Right hindlimb (tissue), 1 donor: ENCODE results near the gene DUOXA2.
A peak's percentile ranks its signal among the peaks of the same experiment; 100 is the strongest.
"Not testable (repeated sequence)": the region's sequence is repeated elsewhere in the genome, so short reads cannot be mapped to it uniquely, and the experiment has no call there.

Experiments
- DNase-seq: peaks from one replicate; pipeline ENCODE4 v3.0.0-alpha.2; 2018

DUOXA2 gene

DNA sequence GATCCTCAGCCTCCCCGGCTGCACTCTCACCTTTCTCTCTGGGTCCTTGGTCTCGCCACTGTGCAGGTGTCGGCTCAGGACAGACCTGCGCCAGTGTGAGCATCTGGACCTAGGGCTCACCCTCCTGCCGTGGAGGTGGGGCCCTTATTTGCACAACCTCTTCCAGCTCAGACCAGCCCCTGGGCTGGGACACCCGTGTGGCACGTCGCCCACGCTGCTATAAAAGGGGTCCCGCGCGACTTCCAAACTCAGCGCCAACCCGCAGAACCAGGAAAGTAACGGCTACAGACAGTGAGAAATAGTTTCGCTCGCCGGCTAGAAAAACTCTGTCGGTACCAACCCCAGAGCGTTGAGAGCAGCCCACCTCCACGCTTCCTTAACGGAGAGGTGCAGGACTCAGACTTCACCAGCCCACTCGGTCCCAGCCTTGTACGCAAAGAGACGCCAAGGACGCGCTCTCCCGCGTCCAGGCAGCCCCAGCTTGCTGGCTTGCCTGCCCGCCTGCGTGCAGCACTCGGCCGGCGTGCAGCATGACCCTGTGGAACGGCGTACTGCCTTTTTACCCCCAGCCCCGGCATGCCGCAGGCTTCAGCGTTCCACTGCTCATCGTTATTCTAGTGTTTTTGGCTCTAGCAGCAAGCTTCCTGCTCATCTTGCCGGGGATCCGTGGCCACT lies at the start of gene DUOXA2, which contains the start of gene DUOX2:
TSS of gene DUOXA2 (plus strand) at position 251 of the 675 bp plus-strand sequence. CDS start at position 531, 280 bp downstream.
TSS of gene DUOX2 (minus strand) at position 97 of the 675 bp plus-strand sequence. CDS start 761 bp downstream, outside the sequence.
- no peak for DNase-seq

GRCh38 chr15:45064386-45064785 lies 49.7 kb upstream of the DUOXA2 start:
- no peak for DNase-seq

- DNase-seq: not testable (repeated sequence)
Measured at GRCh38 chr15:45069942-45070360, 44.2 kb upstream of the DUOXA2 start.

DNA sequence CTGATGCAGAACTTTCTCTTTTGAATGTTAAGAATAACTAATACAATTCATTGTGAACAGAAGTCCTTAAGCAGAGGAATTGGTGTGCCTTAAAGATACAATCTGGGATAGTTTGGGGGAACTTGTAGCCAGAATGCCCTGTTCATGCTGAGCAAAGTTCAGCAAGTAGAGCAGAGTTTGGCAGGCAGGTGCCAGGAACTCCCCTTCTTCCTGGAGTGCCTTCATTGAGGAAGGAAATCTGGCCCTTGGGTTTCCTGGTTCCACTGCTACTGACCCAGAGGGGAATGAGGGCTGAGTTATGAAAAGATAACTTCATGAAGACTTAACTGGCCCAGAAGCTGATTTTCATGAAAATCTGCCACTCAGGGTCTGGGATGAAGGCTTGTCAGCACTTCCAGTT lies 40.5 kb upstream of the DUOXA2 start:
- DNase-seq: not testable (repeated sequence)

DNA sequence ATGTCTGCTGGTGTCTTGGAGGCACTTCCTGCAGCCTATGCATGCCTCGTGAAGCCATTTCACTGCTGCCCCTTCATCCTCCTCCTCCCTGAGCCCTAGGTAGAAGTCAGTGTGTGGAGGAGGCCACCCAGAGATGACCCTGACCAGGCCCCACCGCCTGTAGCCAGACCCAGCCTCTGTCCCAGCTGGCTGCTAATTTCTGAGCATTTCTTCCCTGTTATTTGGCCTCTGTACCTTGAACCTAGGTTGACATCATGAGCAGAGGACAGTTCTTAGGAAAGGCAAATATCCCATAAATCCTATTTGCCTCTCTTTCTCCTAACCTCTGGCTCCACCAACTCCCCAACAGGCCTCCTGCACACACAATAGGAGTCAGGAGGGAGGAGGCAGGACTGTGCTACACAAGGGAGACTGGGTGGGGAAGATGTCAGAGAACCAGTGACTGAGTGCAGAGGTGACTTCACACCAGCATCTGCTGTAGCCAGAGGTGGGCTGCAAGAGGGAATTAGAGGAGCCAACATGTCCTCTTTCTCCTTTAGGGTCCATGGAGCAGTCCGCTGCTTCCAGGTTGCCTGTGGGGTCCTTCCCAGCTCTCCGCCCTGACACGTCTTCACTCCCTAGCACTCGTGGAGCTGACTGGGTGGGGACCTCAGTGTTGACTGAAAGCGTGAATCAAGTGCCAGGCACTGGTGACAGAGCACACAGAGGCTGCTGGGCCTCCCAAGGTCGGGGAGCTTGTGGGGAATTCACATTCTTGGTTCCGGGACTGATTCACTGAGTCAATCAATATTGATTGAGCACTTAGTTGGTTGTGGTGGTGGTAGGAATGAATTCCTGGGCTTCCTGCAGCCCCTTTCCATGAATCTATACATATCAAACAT lies 38.4 kb upstream of the DUOXA2 start:
- DNase-seq: not testable (repeated sequence)

GRCh38 chr15:45077391-45077790 lies 36.7 kb upstream of the DUOXA2 start:
- DNase-seq: not testable (repeated sequence)

DNA sequence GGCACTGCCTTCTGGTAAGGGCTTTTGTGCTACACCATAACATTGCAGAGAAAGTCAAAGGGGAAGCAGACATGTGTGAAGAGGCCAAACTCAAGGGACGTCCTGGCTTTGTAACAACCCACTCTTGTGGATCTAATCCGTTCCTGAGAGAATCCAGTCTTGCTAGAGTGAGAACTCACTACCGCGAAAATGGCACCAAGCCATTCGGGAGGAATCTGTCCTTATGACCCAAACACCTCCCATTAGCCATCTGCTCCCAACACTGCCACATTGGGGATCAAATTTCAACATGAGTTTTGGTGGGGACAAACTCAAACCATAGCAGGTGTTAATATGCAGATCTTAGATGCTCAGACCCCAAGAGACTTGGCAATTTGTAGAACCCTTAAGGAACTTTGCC lies 34.9 kb upstream of the DUOXA2 start:
- DNase-seq: not testable (repeated sequence)

DNA sequence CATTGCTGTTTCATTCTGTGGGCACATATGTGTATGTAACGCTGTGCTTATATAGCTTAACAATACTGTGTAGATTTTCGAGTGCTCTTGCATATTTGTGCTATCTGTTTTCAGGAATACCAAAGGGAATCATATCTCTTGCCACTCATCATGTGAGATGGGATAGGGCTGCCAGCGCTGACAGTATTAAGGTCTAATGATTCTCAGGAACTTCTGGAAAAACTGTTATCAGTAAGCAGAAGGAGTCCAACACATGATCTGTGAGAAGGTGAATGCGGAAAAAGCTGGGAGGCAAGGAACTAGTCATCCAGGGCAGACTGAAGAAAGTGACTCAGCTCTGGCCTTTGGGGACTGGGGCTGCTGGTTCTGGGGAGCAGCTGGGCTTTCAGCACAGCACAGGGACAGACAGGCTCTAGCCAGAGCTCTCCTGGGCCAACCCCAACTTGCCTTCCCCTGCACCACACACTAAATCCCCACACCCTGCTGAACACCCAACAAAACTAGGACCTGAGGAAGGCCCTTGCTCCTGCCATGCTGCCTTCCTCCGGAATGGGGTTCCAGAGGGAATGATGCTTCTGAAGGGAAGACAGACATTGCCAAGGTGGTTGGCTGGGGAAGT lies 34.4 kb upstream of the DUOXA2 start:
- not testable (repeated sequence) for DNase-seq

GRCh38 chr15:45080593-45080992 lies 33.5 kb upstream of the DUOXA2 start:
- DNase-seq: not testable (repeated sequence)

GRCh38 chr15:45082412-45082811 lies 31.7 kb upstream of the DUOXA2 start:
- not testable (repeated sequence) for DNase-seq

- DNase-seq: no peak
Measured at GRCh38 chr15:45083223-45083622, 30.9 kb upstream of the DUOXA2 start.

DNA sequence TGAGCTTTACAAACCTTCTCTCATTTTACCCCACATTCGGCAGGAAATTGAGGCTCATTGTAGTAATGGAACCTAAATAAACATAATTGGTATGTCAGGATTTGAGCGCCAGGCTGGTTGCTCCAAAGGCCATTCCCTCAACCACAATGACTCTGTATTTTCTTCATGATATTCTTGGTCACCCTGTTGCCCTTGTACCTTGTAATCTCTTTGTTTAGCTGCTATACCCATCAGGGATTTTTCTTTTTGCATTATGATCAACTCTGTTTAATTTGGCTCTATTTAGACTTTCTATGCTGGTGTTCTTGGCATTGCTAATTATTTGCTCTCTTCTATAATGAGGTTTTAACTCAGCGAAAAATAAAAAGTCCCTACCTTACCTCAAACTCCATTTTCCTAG lies 30.0 kb upstream of the DUOXA2 start:
- no peak for DNase-seq

- no peak for DNase-seq
Measured at GRCh38 chr15:45087513-45087912, 26.6 kb upstream of the DUOXA2 start.

- no peak for DNase-seq
Measured at GRCh38 chr15:45088801-45089711, 25.1 kb upstream of the DUOXA2 start.

DNA sequence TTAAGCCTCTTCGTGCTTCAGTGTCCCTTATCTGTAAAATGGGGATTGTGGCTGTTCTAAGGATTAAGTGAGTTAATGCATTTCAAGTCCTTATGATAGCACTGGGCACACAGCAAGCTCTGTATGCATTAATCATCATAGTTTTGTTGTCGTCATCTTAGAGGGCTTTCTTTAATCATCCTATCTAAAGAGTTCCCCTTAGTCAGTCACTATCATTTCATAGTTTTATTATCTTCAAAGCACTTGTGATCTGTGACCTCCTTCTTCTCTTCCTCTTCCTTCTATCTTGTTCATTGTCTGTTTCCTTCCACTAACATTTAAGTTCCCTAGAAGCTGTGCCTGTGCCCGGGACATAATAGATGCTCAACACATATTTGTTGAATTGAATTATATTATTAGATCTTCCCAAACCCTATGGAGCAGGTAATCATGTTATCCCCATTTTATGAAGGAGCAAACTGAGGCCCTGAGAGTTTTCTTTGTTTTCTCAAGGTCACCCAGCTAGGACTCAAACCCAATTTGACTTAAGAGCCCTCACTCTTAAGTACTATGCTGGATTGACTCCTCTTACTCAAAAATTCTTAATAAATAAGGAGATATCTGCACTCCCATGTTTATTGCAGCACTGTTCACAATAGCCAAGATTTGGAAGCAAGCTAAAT lies 24.3 kb upstream of the DUOXA2 start:
- DNase-seq: no peak

- peak; percentile 1 for DNase-seq
Measured at GRCh38 chr15:45091161-45091560, 23.0 kb upstream of the DUOXA2 start.

GRCh38 chr15:45091576-45091975 lies 22.6 kb upstream of the DUOXA2 start:
- peak; percentile 8 for DNase-seq

DNA sequence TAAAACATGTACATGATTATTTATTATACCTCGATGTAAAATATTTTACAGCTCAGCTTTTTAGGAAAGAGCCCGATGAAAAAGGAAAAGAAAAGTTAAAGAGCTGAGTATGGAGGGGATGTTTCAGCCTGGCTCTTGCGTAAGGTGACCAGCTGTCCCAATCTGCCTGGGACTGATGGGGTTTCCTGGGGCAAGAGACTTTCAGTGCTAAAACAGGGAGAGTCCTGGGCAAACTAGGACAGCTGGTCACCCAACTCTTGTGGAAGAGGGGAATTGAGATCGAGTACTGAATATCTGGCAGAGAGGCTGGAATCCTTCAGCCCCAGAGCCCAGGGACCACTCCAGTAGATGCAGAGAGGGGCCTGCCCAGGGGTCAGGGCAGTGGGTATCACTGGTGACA lies 21.1 kb upstream of the DUOXA2 start:
- DNase-seq: peak; percentile 2

GRCh38 chr15:45093622-45094357 lies 20.3 kb upstream of the DUOXA2 start:
- peak; percentile 0 for DNase-seq

GRCh38 chr15:45094358-45094730 lies 19.8 kb upstream of the DUOXA2 start:
- peak; percentile 9 for DNase-seq

DNA sequence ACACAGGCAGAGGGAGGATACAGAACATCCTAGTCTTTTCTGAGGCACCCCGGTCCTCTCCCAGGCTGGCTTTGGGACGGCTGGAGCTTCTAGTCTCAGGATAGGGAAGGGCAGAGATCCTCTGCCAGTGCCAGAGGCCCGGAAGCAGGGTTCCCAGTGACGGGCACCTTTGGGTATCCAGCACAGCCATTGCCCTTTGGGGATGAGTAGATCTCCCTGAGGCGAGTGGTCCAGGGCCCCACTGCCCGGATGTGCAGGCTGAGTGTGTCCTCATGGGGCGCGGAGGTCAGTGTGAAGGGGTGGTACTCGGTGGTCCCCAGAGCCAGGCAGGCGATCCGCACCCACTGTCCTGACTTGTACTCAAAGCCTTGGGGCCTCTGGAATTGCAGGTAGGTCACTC lies 18.5 kb upstream of the DUOXA2 start:
- peak; percentile 5 for DNase-seq
